Measurements from ENCODE around the gene VAMP8. TPM values are rescaled to one million over a fixed set of nuclear protein-coding genes. Genes with fewer than 3 reads are reported as not detected.
A peak's percentile ranks its signal among the peaks of the same experiment; 100 is the strongest.

Gene VAMP8
- total and polyA plus RNA-seq, 2 of the 8 experiments (the other 6 are each of a cell fraction or from before 2014, with no cell fraction given), result 34.4 to 69.7 TPM

GRCh38 chr2:85561280-85562212 is 15.8 kb upstream of the VAMP8 start, which contains the start of gene GGCX:
Gene GGCX (minus strand): TSS chr2:85561493. CDS start chr2:85561428, 65 bp downstream.
- peaks cover 5% of the 10 kb centered on the region for H3K23me2 ChIP-seq (ENCODE audit: low read depth, low read length)
- peak within 1 kb of the TSS; percentile 92 for H3K27ac ChIP-seq (ENCODE audit: low read depth, low read length)
- H3K27me3 ChIP-seq (replicated peaks in 1 of 4; ENCODE audit: control insufficient read depth in 3 of 4, extremely low read depth in 1 of 4, insufficient read depth in 3 of 4, low read length in 3 of 4), result no peaks in the 10 kb centered on the region
- H4K8ac ChIP-seq (ENCODE audit: extremely low read depth, insufficient read depth, low read length), result peak within 1 kb of the TSS; percentile 94
- no peaks in the 10 kb centered on the region for H3K9me3 ChIP-seq (ENCODE audit: insufficient read depth in 2 of 2, low read depth in 1 of 2, low read length in 1 of 2)
- peak within 1 kb of the TSS; percentile 99 for H3K18ac ChIP-seq (ENCODE audit: extremely low read depth, low read length)
- 0 out of 2 replicates have a peak, but pooled peaks cover 4% of the 10 kb centered on the region for H3K79me1 ChIP-seq (ENCODE audit: low read depth, low read length)
- peaks cover 0 to 18% of the 10 kb centered on the region in 2 experiments; a peak in 2 of 4 replicates for H3K79me2 ChIP-seq (ENCODE audit: control insufficient read depth in 1 of 2, insufficient read depth in 2 of 2, low read length in 2 of 2)
- peak within 1 kb of the TSS; percentile 40 for H3K4ac ChIP-seq (replicated peaks; ENCODE audit: insufficient read length, low read depth, low read length)
- FAIRE-seq (no peak), DNase-seq (ENCODE audit: low read depth in 1 of 2, low spot score in 2 of 2) (peak; percentile 88 to 97)
- H3K4me3 ChIP-seq (ENCODE audit: extremely low read depth in 1 of 4, insufficient read depth in 2 of 4, low read depth in 3 of 4, low read length in 4 of 4), result peak within 1 kb of the TSS; percentile 68 to 90 (median 88)
- 9% methylated on average over 62 of the region's 64 CpGs; no CpG with 5 or more reads in 1 of the 2 experiments for WGBS, 2 experiments (ENCODE audit: extremely low coverage in 1 of 2, insufficient coverage in 1 of 2, insufficient read length in 1 of 2, insufficient replicate concordance in 2 of 2, low coverage in 1 of 2, low lambda C conversion rate in 2 of 2, missing lambda C conversion rate in 1 of 2)
- H3K14ac ChIP-seq (ENCODE audit: insufficient read length), result no peak within 1 kb of the TSS
- peak within 1 kb of the TSS in 3 of 4 experiments; percentile 90 to 97 (median 94); a peak in 6 of 7 replicates for H3K9ac ChIP-seq (replicated peaks in 1 of 4; ENCODE audit: extremely low read depth in 1 of 4, low read depth in 3 of 4, low read length in 3 of 4)
- no peak within 1 kb of the TSS for H3K23ac ChIP-seq (ENCODE audit: insufficient read length)
- H2AK5ac ChIP-seq (ENCODE audit: low read depth, low read length), result no peak within 1 kb of the TSS
- no peak within 1 kb of the TSS for H2BK20ac ChIP-seq (ENCODE audit: low read length)
- H2BK120ac ChIP-seq (replicated peaks; ENCODE audit: low read depth, low read length), result no peak within 1 kb of the TSS
- H4K91ac ChIP-seq (replicated peaks; ENCODE audit: insufficient read length, low read length), result peak within 1 kb of the TSS; percentile 78
- H4K20me1 ChIP-seq (replicated peaks in 1 of 2; ENCODE audit: control insufficient read depth in 1 of 2, insufficient read depth in 2 of 2, low read length in 2 of 2), result no peaks in the 10 kb centered on the region
- H2AFZ ChIP-seq (ENCODE audit: low read length), result peak within 1 kb of the TSS; percentile 96
- POLR2A ChIA-PET (ENCODE audit: partially characterized antibody), result interaction anchor here (0.6 to 38.6 kb wide), 23 partner anchors 8 to 1126 kb away, joined by 3 to 1889 read pairs (median 3); partner anchors contain the start of genes C2orf68, CAPG, MAT2A and RNF181
- peak within 1 kb of the TSS; percentile 17 for H3K56ac ChIP-seq (replicated peaks; ENCODE audit: insufficient read length, low read depth, low read length)
- no peaks in the 10 kb centered on the region for H3K4me1 ChIP-seq (replicated peaks in 1 of 4; ENCODE audit: control insufficient read depth in 3 of 4, insufficient read depth in 4 of 4, low read length in 3 of 4)
- H2BK15ac ChIP-seq (ENCODE audit: low read length), result no peak within 1 kb of the TSS
- peak within 1 kb of the TSS; percentile 60; the same call in 1 of the 2 replicates for H2BK12ac ChIP-seq (ENCODE audit: low read depth, low read length)
- CTCF ChIA-PET (ENCODE audit: partially characterized antibody), result interaction anchor here (0.6 to 3.6 kb wide), 6 partner anchors 10 to 170 kb away, joined by 3 to 20 read pairs (median 4); no protein-coding TSS in a partner anchor
- peaks cover 3 to 11% (median 8%) of the 10 kb centered on the region in 4 experiments; a peak in 7 of 8 replicates for H3K36me3 ChIP-seq (ENCODE audit: control insufficient read depth in 2 of 4, insufficient read depth in 4 of 4, low read length in 3 of 4)
- H2BK5ac ChIP-seq (ENCODE audit: low read depth, low read length), result peak within 1 kb of the TSS; percentile 90; the same call in 1 of the 2 replicates
- peak within 1 kb of the TSS; percentile 84 to 96 for H3K4me2 ChIP-seq (ENCODE audit: insufficient read depth in 1 of 2, low read depth in 2 of 2, low read length in 2 of 2)
- peak within 1 kb of the TSS; percentile 90 for H4K5ac ChIP-seq (ENCODE audit: insufficient read length, low read depth, low read length)
- TF ChIP-seq SP1 (IDR thresholded peaks at IDR 0.05; ENCODE audit: low read depth, low read length) (peak; percentile 35; the same call in 1 of the 2 replicates), POLR2AphosphoS5 (IDR thresholded peaks at IDR 0.05; ENCODE audit: low read depth, low read length) (peak; percentile 96), ATF2 (IDR thresholded peaks at IDR 0.05; ENCODE audit: low read length) (no peak), PHF8 (conservative IDR thresholded peaks at IDR 0.05; ENCODE audit: low read depth, low read length) (peak; percentile 92)

Data from H1 (cell line).